WTC11 (cell line): ENCODE results near the gene DMPK. TPM values are rescaled to one million over a fixed set of nuclear protein-coding genes. Genes with fewer than 3 reads are reported as not detected.

Experiments used
- CREM ChIP-seq: sonication (generic); formaldehyde crosslinking; IDR thresholded peaks from 2 replicates; pipeline ENCODE4 v1.8.1; 2022; ENCODE audit warnings: mild to moderate bottlenecking, missing genetic modification reagents, moderate library complexity
- HMGA2 ChIP-seq: fragments of 250-450 bp; sonication (Bioruptor Pico); IDR thresholded peaks from 2 replicates; pipeline ENCODE4 v1.4.0; 2021; ENCODE audit warnings: mild to moderate bottlenecking, moderate library complexity
- IRF2 ChIP-seq: sonication (generic); formaldehyde crosslinking; IDR thresholded peaks from 2 replicates; pipeline ENCODE4 v1.8.0; 2022; ENCODE audit warnings: low read depth, missing genetic modification reagents, borderline replicate concordance
- JAZF1 ChIP-seq: fragments of 250-450 bp; sonication (Bioruptor Pico); IDR thresholded peaks from 2 replicates; pipeline ENCODE4 v1.9.0; 2021; ENCODE audit warnings: moderate library complexity, mild to moderate bottlenecking, inconsistent platforms
- MYBL2 ChIP-seq: sonication (generic); formaldehyde crosslinking; IDR thresholded peaks from 2 replicates; pipeline ENCODE4 v1.8.1; 2023; ENCODE audit warnings: mild to moderate bottlenecking, moderate library complexity, missing genetic modification reagents
- NFATC4 ChIP-seq: fragments of 250-450 bp; sonication (Bioruptor Pico); IDR thresholded peaks from 2 replicates; pipeline ENCODE4 v1.9.0; 2021; ENCODE audit warnings: mild to moderate bottlenecking
- NFYB ChIP-seq: sonication (generic); formaldehyde crosslinking; conservative IDR thresholded peaks from 2 replicates; pipeline ENCODE4 v1.8.0; 2022; ENCODE audit warnings: low read depth, missing genetic modification reagents
- NR2C2 ChIP-seq: sonication (generic); formaldehyde crosslinking; IDR thresholded peaks from 2 replicates; pipeline ENCODE4 v1.8.0; 2022; ENCODE audit warnings: mild to moderate bottlenecking, missing genetic modification reagents
- NR3C1 ChIP-seq: sonication (generic); formaldehyde crosslinking; conservative IDR thresholded peaks from 2 replicates; pipeline ENCODE4 v1.8.1; 2023; ENCODE audit warnings: low read depth, mild to moderate bottlenecking, missing genetic modification reagents
- OVOL2 ChIP-seq: fragments of 250-450 bp; sonication (Bioruptor Pico); IDR thresholded peaks from 2 replicates; pipeline ENCODE4 v1.9.0; 2021; ENCODE audit warnings: mild to moderate bottlenecking, borderline replicate concordance
- SMAD3 ChIP-seq: sonication (generic); formaldehyde crosslinking; IDR thresholded peaks from 2 replicates; pipeline ENCODE4 v1.8.0; 2022; ENCODE audit warnings: missing genetic modification reagents, mild to moderate bottlenecking, borderline replicate concordance
- ZNF138 ChIP-seq: sonication (generic); formaldehyde crosslinking; conservative IDR thresholded peaks from 2 replicates; pipeline ENCODE4 v1.8.1; 2022; ENCODE audit warnings: mild to moderate bottlenecking, moderate library complexity, missing genetic modification reagents
- ZNF317 ChIP-seq: sonication (generic); formaldehyde crosslinking; IDR thresholded peaks from 2 replicates; pipeline ENCODE4 v1.8.1; 2023; ENCODE audit warnings: low read depth, mild to moderate bottlenecking, moderate library complexity, missing genetic modification reagents, borderline replicate concordance
- ZNF396 ChIP-seq: fragments of 250-450 bp; sonication (Bioruptor Pico); IDR thresholded peaks from 2 replicates; pipeline ENCODE4 v1.8.0; 2021; ENCODE audit warnings: mild to moderate bottlenecking, moderate library complexity, borderline replicate concordance
- total RNA-seq: library from RNA; stranded (reverse); gene quantifications from 3 replicates; pipeline ENCODE4 v1.2.3, GENCODE V29; 2021
- TF ChIP-seq, protein P1 (sequence below): sonication (generic); formaldehyde crosslinking; IDR thresholded peaks from 2 replicates; pipeline ENCODE4 v1.8.0; 2022; ENCODE audit warnings: mild to moderate bottlenecking, missing genetic modification reagents
- TF ChIP-seq, protein P2 (sequence below): sonication (generic); formaldehyde crosslinking; IDR thresholded peaks from 2 replicates; pipeline ENCODE4 v1.8.1; 2022; ENCODE audit warnings: missing genetic modification reagents, borderline replicate concordance
- TF ChIP-seq, protein P3 (sequence below): fragments of 250-450 bp; sonication (Bioruptor Pico); IDR thresholded peaks from 2 replicates; pipeline ENCODE4 v2.1.2; 2022; ENCODE audit warnings: mild to moderate bottlenecking, moderate library complexity
- TF ChIP-seq, protein P4 (sequence below): sonication (generic); formaldehyde crosslinking; IDR thresholded peaks from 2 replicates; pipeline ENCODE4 v1.8.1; 2023; ENCODE audit warnings: mild to moderate bottlenecking, missing genetic modification reagents
- TF ChIP-seq, protein P5 (sequence below): fragments of 250-450 bp; sonication (Bioruptor Pico); IDR thresholded peaks from 2 replicates; pipeline ENCODE4 v1.9.0; 2021; ENCODE audit warnings: moderate library complexity, mild to moderate bottlenecking, inconsistent platforms, borderline replicate concordance
- TF ChIP-seq, protein P6 (sequence below): sonication (generic); formaldehyde crosslinking; IDR thresholded peaks from 2 replicates; pipeline ENCODE4 v1.8.0; 2022; ENCODE audit warnings: mild to moderate bottlenecking, missing genetic modification reagents
- TF ChIP-seq, protein P7 (sequence below): sonication (generic); formaldehyde crosslinking; IDR thresholded peaks from 2 replicates; pipeline ENCODE4 v1.8.0; 2023; ENCODE audit warnings: missing genetic modification reagents, mild to moderate bottlenecking, borderline replicate concordance
- TF ChIP-seq, protein P8 (sequence below): sonication (generic); formaldehyde crosslinking; IDR thresholded peaks from 2 replicates; pipeline ENCODE4 v1.8.1; 2023; ENCODE audit warnings: mild to moderate bottlenecking, missing genetic modification reagents, moderate library complexity
- TF ChIP-seq, protein P9 (sequence below): fragments of 250-450 bp; sonication (Bioruptor Pico); IDR thresholded peaks from 2 replicates; pipeline ENCODE4 v1.8.0; 2021; ENCODE audit warnings: mild to moderate bottlenecking

The DMPK gene
- total RNA-seq, 1 experiment from 2014 or later: 42.7 TPM

DNA sequence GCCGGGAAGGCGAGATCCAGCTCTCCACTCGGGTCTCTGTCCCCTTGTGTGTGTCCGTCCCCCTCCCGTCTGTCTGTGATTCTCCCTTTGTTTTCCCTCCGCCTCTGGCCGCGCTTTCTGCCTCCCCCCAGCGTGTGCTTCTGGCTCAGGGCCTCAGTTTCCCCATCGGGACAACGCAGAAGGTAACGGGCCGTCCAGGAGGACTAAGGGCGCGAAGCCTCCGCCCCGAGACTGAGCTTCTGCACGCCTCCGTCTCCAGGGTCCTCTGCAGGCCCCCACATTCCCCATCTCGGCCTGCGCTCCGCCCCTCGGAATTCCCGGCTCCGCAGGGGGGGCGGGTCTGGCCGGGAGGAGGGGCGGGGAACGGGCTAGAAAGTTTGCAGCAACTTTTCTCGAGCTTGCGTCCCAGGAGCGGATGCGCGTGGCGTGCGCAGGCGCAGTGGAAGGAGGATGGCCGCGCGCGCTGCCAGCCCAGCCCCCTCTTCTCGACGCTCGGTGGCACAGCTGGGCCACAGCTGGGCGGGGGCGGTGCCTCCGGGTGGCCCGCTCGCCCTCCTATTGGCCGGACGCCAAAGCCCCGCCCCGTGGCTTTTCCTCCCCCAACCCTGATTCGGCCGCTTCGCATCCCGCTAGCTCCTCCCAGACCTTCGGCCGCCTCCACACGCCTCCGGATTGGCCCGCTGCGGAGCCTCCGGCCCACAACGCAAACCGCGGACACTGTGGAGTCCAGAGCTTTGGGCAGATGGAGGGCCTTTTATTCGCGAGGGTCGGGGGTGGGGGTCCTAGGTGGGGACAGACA is 13.1 kb downstream of the DMPK start, which contains the start of gene SIX5 (continued):
- TF ChIP-seq, protein P1, sequence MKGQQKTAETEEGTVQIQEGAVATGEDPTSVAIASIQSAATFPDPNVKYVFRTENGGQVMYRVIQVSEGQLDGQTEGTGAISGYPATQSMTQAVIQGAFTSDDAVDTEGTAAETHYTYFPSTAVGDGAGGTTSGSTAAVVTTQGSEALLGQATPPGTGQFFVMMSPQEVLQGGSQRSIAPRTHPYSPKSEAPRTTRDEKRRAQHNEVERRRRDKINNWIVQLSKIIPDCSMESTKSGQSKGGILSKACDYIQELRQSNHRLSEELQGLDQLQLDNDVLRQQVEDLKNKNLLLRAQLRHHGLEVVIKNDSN: no peak
- TF ChIP-seq CREM (CRISPR knock-in tag) (peak; percentile 10; the same call in 1 of the 2 replicates), NFATC4 (CRISPR knock-in tag) (peak; percentile 6; the same call in 1 of the 2 replicates), ZNF396 (CRISPR knock-in tag) (no peak), MYBL2 (CRISPR knock-in tag) (peak; percentile 53; the same call in 1 of the 2 replicates), OVOL2 (CRISPR knock-in tag) (no peak), NR2C2 (no peak), ZNF317 (no peak), ZNF138 (CRISPR knock-in tag) (0 out of 2 replicates have a peak, but pooled peaks have one; percentile 62), SMAD3 (CRISPR knock-in tag) (peak; percentile 26; the same call in 1 of the 2 replicates), NFYB (CRISPR knock-in tag) (peak; percentile 73), IRF2 (no peak), NR3C1 (0 out of 2 replicates have a peak, but pooled peaks have one; percentile 60), JAZF1 (CRISPR knock-in tag) (no peak), HMGA2 (CRISPR knock-in tag) (peak; percentile 21; the same call in 1 of the 2 replicates)
- TF ChIP-seq, protein P2, sequence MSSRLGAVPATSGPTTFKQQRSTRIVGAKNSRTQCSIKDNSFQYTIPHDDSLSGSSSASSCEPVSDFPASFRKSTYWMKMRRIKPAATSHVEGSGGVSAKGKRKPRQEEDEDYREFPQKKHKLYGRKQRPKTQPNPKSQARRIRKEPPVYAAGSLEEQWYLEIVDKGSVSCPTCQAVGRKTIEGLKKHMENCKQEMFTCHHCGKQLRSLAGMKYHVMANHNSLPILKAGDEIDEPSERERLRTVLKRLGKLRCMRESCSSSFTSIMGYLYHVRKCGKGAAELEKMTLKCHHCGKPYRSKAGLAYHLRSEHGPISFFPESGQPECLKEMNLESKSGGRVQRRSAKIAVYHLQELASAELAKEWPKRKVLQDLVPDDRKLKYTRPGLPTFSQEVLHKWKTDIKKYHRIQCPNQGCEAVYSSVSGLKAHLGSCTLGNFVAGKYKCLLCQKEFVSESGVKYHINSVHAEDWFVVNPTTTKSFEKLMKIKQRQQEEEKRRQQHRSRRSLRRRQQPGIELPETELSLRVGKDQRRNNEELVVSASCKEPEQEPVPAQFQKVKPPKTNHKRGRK (CRISPR knock-in tag): no peak
- TF ChIP-seq, protein P3, sequence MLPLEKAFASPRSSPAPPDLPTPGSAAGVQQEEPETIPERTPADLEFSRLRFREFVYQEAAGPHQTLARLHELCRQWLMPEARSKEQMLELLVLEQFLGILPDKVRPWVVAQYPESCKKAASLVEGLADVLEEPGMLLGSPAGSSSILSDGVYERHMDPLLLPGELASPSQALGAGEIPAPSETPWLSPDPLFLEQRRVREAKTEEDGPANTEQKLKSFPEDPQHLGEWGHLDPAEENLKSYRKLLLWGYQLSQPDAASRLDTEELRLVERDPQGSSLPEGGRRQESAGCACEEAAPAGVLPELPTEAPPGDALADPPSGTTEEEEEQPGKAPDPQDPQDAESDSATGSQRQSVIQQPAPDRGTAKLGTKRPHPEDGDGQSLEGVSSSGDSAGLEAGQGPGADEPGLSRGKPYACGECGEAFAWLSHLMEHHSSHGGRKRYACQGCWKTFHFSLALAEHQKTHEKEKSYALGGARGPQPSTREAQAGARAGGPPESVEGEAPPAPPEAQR (CRISPR knock-in tag): no peak
- TF ChIP-seq, protein P4, sequence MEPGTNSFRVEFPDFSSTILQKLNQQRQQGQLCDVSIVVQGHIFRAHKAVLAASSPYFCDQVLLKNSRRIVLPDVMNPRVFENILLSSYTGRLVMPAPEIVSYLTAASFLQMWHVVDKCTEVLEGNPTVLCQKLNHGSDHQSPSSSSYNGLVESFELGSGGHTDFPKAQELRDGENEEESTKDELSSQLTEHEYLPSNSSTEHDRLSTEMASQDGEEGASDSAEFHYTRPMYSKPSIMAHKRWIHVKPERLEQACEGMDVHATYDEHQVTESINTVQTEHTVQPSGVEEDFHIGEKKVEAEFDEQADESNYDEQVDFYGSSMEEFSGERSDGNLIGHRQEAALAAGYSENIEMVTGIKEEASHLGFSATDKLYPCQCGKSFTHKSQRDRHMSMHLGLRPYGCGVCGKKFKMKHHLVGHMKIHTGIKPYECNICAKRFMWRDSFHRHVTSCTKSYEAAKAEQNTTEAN (CRISPR knock-in tag): no peak
- TF ChIP-seq, protein P5, sequence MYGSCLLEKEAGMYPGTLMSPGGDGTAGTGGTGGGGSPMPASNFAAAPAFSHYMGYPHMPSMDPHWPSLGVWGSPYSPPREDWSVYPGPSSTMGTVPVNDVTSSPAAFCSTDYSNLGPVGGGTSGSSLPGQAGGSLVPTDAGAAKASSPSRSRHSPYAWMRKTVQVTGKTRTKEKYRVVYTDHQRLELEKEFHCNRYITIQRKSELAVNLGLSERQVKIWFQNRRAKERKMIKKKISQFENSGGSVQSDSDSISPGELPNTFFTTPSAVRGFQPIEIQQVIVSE: 0 out of 2 replicates have a peak, but pooled peaks have one; percentile 5
- TF ChIP-seq, protein P6, sequence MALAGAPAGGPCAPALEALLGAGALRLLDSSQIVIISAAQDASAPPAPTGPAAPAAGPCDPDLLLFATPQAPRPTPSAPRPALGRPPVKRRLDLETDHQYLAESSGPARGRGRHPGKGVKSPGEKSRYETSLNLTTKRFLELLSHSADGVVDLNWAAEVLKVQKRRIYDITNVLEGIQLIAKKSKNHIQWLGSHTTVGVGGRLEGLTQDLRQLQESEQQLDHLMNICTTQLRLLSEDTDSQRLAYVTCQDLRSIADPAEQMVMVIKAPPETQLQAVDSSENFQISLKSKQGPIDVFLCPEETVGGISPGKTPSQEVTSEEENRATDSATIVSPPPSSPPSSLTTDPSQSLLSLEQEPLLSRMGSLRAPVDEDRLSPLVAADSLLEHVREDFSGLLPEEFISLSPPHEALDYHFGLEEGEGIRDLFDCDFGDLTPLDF: no peak
- TF ChIP-seq, protein P7, sequence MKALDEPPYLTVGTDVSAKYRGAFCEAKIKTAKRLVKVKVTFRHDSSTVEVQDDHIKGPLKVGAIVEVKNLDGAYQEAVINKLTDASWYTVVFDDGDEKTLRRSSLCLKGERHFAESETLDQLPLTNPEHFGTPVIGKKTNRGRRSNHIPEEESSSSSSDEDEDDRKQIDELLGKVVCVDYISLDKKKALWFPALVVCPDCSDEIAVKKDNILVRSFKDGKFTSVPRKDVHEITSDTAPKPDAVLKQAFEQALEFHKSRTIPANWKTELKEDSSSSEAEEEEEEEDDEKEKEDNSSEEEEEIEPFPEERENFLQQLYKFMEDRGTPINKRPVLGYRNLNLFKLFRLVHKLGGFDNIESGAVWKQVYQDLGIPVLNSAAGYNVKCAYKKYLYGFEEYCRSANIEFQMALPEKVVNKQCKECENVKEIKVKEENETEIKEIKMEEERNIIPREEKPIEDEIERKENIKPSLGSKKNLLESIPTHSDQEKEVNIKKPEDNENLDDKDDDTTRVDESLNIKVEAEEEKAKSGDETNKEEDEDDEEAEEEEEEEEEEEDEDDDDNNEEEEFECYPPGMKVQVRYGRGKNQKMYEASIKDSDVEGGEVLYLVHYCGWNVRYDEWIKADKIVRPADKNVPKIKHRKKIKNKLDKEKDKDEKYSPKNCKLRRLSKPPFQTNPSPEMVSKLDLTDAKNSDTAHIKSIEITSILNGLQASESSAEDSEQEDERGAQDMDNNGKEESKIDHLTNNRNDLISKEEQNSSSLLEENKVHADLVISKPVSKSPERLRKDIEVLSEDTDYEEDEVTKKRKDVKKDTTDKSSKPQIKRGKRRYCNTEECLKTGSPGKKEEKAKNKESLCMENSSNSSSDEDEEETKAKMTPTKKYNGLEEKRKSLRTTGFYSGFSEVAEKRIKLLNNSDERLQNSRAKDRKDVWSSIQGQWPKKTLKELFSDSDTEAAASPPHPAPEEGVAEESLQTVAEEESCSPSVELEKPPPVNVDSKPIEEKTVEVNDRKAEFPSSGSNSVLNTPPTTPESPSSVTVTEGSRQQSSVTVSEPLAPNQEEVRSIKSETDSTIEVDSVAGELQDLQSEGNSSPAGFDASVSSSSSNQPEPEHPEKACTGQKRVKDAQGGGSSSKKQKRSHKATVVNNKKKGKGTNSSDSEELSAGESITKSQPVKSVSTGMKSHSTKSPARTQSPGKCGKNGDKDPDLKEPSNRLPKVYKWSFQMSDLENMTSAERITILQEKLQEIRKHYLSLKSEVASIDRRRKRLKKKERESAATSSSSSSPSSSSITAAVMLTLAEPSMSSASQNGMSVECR: peak; percentile 63; the same call in 1 of the 2 replicates
- TF ChIP-seq, protein P8, sequence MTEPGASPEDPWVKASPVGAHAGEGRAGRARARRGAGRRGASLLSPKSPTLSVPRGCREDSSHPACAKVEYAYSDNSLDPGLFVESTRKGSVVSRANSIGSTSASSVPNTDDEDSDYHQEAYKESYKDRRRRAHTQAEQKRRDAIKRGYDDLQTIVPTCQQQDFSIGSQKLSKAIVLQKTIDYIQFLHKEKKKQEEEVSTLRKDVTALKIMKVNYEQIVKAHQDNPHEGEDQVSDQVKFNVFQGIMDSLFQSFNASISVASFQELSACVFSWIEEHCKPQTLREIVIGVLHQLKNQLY (CRISPR knock-in tag): no peak
- TF ChIP-seq, protein P9, sequence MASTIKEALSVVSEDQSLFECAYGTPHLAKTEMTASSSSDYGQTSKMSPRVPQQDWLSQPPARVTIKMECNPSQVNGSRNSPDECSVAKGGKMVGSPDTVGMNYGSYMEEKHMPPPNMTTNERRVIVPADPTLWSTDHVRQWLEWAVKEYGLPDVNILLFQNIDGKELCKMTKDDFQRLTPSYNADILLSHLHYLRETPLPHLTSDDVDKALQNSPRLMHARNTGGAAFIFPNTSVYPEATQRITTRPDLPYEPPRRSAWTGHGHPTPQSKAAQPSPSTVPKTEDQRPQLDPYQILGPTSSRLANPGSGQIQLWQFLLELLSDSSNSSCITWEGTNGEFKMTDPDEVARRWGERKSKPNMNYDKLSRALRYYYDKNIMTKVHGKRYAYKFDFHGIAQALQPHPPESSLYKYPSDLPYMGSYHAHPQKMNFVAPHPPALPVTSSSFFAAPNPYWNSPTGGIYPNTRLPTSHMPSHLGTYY (CRISPR knock-in tag): no peak
